Measurements from ENCODE around the gene DUSP1. TPM values are rescaled to one million over a fixed set of nuclear protein-coding genes. Genes with fewer than 3 reads are reported as not detected.

The DUSP1 gene
- total and polyA plus RNA-seq, 2 experiments from 2014 or later, result 32.2 to 49.4 TPM

DNA sequence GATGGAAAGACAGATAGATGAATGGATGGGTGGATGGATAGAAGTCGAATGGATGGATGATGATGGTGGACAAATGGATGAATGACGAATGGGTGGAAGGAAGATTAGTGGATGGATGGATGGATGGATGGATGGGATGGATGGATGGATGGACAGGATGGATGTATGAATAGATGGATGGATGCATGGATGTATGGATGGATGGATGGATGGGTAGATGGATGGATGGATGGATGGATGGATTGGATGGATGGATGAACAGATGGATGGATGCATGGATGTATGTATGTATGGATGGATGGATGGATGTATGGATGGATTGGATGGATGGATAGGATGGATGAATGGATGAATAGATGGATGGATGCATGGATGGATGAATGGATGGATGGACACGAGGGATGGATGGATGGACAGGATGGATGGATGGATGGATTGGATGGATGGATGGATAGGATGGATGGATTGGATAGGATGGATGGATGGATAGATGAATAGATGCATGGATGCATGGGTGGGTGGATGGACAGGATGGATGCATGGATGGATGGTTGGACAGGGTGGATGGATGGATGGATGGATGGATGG, 52.4 kb downstream of the DUSP1 start:
- H3K36me3 ChIP-seq, result no peaks in the 10 kb centered on the region
- TF ChIP-seq, protein P1, sequence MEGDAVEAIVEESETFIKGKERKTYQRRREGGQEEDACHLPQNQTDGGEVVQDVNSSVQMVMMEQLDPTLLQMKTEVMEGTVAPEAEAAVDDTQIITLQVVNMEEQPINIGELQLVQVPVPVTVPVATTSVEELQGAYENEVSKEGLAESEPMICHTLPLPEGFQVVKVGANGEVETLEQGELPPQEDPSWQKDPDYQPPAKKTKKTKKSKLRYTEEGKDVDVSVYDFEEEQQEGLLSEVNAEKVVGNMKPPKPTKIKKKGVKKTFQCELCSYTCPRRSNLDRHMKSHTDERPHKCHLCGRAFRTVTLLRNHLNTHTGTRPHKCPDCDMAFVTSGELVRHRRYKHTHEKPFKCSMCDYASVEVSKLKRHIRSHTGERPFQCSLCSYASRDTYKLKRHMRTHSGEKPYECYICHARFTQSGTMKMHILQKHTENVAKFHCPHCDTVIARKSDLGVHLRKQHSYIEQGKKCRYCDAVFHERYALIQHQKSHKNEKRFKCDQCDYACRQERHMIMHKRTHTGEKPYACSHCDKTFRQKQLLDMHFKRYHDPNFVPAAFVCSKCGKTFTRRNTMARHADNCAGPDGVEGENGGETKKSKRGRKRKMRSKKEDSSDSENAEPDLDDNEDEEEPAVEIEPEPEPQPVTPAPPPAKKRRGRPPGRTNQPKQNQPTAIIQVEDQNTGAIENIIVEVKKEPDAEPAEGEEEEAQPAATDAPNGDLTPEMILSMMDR (IDR thresholded peaks at IDR 0.05; ENCODE audit: low read depth, low read length), result no peak
- DNase-seq (ENCODE audit: low read depth in 1 of 2, low spot score in 1 of 2), result no peak
- peaks cover 5% of the 10 kb centered on the region for H3K4me1 ChIP-seq (ENCODE audit: low read depth)
- no peak overlapping the region for H3K4me3 ChIP-seq
- H3K27me3 ChIP-seq, result peaks cover 36% of the 10 kb centered on the region
- H3K9me3 ChIP-seq (ENCODE audit: low read depth), result no peaks in the 10 kb centered on the region
- no peak overlapping the region for H3K27ac ChIP-seq

Other genes starting within 250 kb of the DUSP1 start
- gene NEURL1B, start 129.9 kb downstream of the DUSP1 start, total RNA-seq, result 32.7 and 55.8 TPM in 2 replicates
- gene NEURL1B, start 129.9 kb downstream of the DUSP1 start, polyA plus RNA-seq, result 4.6 and 7.6 TPM in 2 replicates
- gene ERGIC1, start 63.1 kb upstream of the DUSP1 start, total RNA-seq, result 77.3 and 85.1 TPM in 2 replicates
- 15.4 and 22.2 TPM in 2 replicates for gene ERGIC1, start 63.1 kb upstream of the DUSP1 start, polyA plus RNA-seq
- 56.7 and 73.4 TPM in 2 replicates for gene RPL26L1, start 188.2 kb upstream of the DUSP1 start, total RNA-seq
- 91.4 and 108 TPM in 2 replicates for gene RPL26L1, start 188.2 kb upstream of the DUSP1 start, polyA plus RNA-seq
- gene ATP6V0E1, start 212.6 kb upstream of the DUSP1 start, total RNA-seq, result 52.2 and 64.2 TPM in 2 replicates
- gene ATP6V0E1, start 212.6 kb upstream of the DUSP1 start, polyA plus RNA-seq, result 224 and 301 TPM in 2 replicates

Measured in cardiac muscle cell (in vitro differentiated cells and primary cell).